MM.1S (cell line): ENCODE results near the gene RP9.

Experiments
- CTCF ChIP-seq: fragments of 300-600 bp; sonication (generic); IDR thresholded peaks from 2 replicates; pipeline ENCODE4 v1.5.1; 2016; ENCODE audit warnings: antibody characterized with exemption, low read length, mixed read lengths
- EZH2 ChIP-seq: fragments of 300-600 bp; sonication (generic); optimal IDR thresholded peaks from 2 replicates; pipeline ENCODE3; 2017; ENCODE audit warnings: low read depth, mild to moderate bottlenecking, antibody characterized with exemption, low read length, mixed read lengths

- TF ChIP-seq CTCF (peak; percentile 38), EZH2 (no peak)
Measured at GRCh38 chr7:33109005-33109757, at the start of gene RP9.
